Activated T-helper 1 cell treated with anti-CD3 and anti-CD28 coated beads, Interleukin-2, amount 50 U/mL, for 16 hours (primary cell): ENCODE results near the gene STX1B.
"Not testable (repeated sequence)": the region's sequence is repeated elsewhere in the genome, so short reads cannot be mapped to it uniquely, and the experiment has no call there.

ENCODE experiments used
- DNase-seq, 2 donors: peaks; one replicate each; pipeline ENCODE4 v3.0.0-alpha.2; 2020; ENCODE audit warnings: low read depth in 1 of 2, low spot score in 1 of 2

STX1B gene

DNA sequence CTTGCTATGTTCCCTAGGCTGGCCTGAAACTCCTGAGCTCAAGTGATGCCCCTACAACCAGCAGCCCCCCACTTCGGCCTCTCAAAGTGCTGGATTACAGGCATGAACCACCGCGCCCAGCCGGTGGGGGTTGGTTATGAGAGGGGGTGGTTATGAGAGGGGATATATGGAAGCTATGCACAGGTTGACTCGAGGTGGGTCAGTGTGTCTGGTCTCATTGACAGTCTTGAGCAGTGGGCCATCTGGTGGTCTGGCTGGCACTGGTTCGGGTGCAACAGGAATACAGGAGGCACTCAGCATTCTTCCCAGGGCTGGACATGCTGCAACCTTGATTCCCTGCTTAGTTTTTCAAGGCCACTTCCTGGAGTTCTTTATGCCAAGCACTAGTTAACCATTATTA lies 5.6 kb upstream of the STX1B start:
- no peak for DNase-seq

DNA sequence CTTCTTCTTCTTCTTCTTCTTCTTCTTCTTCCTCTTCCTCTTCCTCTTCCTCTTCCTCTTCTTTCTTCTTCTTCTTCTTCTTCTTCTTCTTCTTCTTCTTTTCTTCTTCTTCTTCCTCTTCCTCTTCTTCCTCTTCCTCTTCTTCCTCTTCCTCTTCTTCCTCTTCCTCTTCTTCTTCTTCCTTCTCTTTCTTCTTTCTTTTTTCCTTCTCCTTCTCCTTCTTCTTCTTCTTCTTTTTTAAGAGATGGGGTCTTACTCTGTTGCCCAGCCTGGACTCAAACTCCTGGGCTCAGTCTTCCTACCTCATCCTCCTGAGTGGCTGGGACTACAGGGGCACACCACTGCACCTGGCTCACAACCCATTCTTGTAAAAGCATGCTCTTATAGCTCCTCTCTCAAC lies 2.9 kb upstream of the STX1B start:
- not testable (repeated sequence) for DNase-seq

DNA sequence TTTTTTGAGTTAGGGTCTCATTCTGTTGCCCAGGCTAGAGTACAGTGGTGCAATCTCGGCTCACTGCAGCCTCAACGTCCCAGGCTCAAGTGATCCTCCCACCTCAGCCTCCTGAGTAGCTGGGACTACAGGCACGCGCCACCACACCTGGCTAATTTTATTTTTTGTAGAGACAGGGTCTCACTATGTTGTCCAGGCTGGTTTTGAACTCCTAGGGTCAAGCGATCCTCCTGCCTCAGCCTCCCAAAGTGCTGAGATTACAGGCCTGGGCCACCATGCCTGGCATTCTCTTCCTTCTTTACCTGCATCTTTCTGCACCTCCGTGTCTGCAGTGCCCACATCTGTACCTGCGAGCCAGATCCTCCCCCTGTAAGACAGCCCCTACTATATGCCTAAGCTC lies 1.4 kb upstream of the STX1B start:
- DNase-seq: not testable (repeated sequence)

DNA sequence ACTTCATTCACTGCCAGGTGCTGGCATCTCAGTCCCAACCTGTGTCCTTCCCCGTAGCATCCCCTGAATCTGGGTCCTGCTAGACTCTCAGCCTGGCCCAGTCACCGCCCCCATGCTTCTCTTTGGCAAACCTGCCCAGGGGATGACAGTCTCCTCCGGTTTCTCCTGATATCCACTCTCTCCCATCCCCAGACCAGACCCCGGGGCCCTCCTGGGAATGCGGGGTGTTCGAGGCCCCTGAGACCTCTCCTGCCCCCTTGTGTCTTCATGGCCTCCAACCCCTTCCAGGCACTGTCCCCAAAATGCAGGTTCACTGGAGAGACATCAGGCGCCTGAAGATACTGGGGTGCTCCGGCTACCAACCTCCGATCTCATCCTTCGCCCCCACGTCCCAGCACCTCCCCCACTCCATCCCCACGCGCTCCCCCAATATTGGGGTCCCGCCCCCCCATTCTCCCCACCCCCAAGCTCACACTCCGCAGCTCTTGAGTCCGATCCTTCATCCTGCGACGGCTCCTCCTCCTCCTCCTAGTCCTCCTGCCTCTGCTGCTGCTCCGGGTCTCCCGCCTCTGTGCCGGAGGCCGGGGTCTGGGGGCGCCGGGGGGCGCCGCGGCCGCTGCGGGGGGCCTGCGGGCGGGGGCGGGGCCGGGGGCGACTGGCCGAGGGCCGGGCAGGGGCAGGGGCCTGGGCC lies 399 bp downstream of the STX1B start:
- no peak for DNase-seq

DNA sequence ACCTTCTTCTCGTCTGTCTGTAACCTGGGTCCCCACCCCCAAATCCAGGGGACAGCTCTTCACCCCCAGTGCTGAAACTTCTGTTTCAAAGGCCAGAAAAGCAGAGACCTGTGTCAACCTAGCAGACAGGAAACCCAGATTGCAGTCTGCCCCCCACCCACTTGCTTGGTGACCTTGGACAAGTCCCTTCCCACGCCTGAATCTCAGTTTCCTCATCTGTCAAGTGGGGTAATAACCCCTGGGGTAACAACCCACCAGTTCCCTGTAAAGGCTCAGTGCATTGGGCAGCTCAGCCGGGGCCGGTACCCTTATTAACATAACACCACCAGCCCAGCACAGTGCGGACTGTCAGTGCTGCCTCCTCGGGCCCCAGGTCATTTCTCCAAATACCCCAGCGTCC lies 1.3 kb downstream of the STX1B start:
- no peak for DNase-seq

DNA sequence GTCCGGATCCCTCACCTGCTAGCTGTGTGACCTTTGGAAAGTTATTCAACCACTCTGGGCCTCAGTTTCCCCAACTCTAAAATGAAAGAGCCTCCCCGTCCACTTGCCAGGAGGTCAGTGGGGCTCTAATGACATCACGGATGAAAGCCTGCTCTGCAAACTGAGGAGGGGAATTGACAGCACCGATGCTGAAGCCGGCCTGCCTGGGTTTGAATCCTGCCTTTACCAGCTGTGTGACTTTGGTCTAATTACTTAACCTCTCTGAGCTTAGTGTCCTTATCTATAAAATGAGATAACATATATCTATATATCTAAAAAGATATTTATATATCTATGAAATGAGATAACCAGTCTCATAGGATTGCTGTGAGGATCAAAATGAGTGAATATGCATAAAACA lies 1.9 kb downstream of the STX1B start:
- no peak for DNase-seq

DNA sequence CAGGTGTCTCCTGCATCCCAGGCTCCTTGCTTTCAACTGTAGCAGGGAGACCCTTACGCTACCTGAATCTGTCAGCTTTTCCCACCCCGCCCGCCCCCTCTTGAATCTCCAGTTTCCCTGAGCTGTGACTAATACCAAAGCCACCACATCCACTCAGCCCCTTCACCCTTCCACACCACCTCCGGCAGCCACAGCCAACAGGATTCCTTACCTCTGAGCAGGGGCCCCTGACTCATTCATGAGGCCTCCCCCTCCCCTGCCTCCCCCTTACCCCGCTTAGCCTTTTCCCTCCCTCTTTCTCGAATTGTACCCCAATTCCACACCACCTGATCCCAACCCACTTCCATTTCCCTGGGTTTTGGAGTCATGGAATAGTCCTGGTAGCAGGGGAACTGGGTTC lies 2.3 kb downstream of the STX1B start:
- no peak for DNase-seq

DNA sequence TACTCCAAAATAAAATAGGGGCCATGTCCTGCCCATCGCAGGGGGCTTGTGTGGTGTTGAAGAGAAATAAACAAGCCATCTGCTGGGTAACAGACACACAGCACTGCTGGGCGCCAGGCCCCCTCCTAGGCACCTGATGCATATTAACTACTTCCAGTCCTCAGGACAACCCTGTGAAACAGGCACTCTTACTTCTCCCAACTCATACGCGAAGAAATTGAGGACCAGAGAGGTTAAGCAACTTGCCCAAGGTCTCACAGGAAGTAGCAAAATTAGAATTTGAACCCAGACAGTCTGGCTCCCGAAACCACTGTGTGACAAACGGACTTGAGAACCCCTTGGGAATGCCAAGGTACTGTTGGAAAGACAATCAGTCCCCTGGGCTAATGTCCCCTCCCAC lies 2.8 kb downstream of the STX1B start:
- DNase-seq: no peak

DNA sequence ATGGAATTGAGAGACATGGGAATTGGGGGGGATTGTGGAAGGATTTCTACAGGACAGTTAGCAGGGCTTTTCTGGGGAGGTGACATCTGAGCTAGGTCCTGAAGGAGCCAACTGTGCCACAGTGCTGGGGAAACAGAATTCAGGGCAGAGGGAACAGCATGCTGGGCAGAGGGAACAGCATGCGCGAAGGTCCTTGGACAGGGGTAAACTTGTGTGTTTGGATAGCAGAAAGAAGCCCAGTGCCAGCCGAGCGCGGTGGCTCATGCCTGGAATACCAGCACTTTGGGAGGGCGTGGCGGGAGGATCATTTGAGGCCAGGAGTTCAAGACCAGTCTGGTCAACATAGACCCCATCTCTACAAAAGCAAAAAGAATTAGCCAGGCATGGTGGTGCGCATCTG lies 3.8 kb downstream of the STX1B start:
- no peak for DNase-seq

DNA sequence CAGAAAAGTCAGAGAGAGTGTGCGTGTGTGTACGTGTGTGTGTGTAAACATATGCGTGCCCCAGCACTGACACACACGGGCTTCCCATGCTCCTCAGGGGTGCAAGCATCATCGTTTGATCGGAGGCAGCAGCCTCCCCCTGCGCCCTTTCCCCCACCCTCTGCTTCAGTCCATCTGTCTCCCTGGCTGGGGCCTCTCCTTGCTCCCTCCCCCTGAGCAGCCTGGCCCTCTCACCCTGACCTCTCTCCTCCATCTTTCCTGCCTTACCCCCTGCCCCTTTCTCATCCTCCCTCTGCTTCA lies 4.4 kb downstream of the STX1B start:
- no peak for DNase-seq

DNA sequence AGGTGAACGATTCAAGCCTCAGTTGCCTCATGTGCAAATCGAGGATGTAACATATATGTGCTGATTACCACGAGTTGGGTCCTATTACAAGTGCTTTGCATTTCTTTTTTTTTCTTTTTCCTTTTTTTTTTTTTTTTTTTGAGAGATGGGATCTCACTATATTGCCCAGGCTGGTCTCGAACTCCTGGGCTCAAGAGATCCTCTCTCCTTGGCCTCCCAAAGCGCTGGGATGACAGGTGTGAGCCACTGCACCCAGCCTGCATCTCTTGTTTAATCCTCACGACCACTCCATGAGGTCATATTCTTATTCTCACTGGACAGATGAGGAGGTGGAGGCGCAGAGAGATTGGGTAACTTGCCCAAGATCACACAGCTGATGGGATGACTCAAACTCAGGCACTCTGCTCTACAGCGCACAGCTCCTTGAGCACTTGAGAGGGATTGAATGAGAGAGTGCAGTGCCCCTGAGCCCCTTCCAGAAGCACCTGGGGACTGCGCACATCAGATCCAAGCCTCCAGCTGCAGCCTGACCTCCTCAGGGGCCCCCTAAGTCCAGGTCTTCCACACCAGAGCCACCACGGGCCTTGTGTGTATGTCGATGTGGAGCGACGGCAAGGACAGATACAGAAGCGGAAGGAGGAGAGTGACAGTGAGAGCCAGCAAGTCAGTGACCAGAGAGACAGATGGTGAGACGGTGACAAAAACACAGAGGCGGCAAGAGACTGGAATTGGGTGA lies 4.9 kb downstream of the STX1B start:
- DNase-seq: no peak

DNA sequence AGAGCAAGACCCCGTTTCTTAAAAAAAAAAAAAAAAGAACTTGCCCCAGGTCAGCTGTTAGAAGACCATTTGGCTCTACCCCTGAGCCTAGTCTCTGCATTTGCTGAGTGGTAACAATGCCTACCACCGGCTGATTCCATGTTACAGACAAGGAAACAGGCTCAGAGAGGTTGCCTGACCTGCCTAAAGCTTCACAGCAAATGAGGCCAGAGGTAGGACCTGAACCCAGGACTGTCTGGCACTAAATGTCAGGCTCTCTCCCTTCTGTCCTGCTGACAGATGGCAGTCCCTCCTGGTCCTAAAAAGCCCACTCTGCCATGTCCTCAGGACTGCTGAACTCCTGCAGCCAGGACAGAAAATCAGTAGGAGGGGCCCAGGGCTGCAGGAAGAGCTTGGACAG lies 5.8 kb downstream of the STX1B start:
- DNase-seq: no peak

DNA sequence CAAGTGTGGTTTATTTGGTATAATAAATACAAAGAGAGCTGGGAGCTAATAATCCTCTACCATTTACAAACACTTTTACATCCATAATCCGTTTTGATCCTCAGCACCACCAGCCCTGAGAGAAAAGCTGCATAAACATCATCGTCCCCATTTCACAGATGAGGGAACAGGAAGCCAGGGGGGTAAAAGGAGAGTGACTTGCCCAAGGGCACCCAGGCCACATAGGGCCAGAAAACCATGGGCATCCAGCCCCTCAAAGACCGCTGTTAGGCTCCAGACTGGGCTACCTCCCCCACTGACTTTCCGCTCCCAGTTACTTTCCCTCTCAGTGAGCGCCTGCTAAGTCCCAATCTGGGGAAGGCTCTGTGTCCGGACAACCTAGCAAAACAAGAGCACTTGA lies 6.7 kb downstream of the STX1B start:
- no peak for DNase-seq

DNA sequence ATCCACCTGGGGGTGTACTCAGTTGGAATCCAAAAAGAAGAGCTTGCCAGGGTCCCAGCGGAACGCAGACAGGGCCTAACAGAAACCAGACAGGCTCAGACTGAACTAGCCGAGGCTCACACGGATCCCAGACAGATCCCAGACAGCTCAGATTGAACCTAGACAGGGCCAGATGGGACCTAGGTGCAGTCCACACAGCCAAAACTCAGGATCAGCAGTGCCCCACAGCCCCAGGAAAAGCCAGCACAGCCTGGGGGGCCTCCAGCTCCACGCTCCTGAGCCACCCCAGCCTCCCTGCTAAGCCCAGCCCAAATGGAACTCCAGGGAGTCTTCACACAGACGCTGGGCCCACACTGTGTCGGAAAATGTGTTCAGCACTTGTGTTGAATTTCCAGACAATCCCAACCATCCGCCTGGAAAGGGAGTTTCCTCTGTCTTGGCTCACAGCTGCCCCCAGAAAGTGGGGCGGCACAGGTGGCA lies 7.5 kb downstream of the STX1B start:
- DNase-seq: no peak

DNA sequence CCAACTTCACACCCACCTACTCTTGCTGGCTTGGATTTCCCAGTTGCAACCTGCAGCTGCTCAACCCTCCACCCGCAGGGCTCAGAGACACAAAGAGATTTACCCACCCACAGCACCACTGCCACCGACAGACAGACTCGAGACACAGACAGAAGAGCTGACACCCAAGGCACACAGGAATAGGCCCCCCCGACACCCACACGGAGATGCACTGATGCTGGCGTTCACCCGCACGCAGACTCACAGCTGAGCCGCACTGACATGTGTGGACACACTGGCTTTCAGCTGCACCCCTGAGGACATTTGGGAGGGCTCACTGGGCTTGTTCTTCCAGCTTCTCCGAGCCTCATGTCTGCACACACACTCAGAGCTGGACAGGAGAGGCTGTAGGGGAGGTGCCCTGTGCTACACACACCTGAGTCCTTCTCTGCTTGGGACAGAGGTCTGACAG lies 8.2 kb downstream of the STX1B start:
- no peak for DNase-seq

DNA sequence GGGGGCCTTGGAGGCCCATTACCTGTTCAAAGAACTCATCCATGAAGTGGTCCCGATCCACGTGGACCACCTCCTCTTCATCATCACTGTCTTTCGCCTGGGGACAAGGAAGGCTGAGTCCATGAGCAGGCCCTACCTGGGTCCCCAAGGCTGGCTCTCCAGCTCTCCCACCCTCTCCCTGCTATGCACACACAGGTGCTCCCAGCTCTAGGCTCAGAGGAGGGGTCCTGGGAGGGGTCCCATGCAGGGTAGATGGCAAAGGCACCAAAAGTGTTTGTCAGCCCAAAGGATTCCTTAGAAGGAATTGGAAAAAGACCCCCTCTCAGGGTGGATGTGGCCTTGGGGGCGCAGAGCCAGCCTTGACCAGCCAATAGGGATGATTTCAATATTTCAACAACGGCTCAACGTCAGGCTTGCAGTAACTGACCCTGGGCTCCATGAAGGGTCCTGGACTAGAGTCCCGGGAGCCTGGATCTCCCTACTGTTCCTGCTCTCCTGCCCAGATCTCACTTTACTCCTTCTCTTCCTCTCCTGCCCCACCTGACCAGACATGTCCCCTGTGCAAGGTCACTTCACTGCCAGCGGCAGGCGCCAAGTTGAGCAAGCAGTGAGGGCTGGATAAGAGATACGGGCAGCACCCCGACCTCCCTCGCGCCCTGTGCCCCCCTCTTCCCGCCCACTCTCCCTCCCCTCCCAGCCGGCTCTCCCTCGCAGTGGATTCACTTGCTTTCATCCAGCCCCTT lies 8.8 kb downstream of the STX1B start:
- no peak for DNase-seq

DNA sequence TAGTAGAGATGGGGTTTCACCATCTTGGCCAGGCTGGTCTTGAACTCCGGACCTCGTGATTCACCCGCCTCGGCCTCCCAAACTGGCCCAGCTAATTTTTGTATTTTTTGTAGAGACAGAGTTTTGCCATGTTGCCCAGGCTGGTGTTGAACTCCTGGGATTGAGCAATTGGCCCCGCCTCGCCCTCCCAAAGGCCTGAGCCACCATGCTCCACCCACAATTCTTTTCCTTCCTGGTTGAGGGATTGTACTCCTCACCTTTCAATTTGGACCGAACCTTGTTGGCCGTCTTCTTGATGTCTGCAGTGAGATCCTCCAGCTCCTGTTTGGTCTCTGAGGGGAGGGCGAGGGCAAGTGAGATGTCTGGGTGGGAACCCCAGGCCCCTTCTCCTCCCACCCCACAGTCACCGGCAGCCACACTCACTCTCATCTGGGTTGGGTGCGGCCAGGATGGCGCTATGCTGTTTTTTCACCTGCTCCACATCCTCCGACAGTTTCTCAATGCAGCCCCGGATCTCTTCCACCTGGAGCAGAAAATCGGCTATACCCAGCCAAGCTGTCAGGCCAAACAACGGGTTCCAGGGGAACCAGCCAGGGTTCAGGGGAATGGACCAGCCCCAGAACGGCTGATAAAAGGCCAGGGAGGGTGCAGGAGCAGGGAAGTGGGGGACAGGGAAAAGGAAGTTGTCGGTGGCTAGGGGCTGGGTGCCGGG lies 9.6 kb downstream of the STX1B start:
- DNase-seq: no peak

DNA sequence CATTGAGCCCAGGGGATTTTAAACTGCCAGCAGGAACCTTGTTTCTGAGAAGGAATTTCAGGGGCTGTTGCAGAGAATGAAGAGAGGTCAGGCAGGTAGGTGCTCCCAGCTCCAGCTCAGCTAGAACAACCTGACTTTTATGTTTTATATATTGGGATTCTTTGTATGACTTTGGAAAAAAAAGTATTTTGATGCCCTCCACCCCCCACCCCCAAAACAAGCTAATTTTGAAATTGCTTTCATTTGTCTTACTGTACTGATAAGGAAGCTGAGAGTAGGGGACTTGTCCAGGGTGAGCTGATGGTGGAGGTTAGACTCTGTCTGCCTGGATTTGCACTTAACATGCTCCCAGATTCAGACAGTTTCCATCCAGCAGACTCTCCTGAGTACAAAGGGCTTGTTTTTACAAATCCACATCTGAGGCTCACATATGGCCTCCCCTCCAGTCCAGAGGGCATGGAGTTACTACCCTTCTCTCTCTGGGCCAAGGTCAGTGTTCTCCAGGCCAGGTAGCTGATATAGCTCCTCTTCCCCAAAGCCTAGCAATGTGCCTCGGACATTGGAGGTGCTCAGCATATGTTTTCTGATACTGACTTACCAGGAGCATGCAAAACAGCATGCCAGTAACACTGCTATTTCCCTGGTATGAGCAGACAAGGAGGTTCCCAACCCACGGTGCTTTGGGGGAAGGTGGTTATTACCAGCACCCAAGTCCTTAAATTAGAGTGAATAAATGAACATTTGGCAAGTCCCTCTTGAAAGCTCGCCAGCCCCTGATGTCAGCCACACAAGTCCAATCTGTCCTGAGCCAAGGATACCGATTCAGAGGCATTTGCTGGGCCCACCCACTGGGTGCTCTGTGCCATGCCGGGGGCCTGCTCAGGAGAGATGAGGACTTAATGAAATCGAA lies 11.3 kb downstream of the STX1B start:
- DNase-seq: no peak

DNA sequence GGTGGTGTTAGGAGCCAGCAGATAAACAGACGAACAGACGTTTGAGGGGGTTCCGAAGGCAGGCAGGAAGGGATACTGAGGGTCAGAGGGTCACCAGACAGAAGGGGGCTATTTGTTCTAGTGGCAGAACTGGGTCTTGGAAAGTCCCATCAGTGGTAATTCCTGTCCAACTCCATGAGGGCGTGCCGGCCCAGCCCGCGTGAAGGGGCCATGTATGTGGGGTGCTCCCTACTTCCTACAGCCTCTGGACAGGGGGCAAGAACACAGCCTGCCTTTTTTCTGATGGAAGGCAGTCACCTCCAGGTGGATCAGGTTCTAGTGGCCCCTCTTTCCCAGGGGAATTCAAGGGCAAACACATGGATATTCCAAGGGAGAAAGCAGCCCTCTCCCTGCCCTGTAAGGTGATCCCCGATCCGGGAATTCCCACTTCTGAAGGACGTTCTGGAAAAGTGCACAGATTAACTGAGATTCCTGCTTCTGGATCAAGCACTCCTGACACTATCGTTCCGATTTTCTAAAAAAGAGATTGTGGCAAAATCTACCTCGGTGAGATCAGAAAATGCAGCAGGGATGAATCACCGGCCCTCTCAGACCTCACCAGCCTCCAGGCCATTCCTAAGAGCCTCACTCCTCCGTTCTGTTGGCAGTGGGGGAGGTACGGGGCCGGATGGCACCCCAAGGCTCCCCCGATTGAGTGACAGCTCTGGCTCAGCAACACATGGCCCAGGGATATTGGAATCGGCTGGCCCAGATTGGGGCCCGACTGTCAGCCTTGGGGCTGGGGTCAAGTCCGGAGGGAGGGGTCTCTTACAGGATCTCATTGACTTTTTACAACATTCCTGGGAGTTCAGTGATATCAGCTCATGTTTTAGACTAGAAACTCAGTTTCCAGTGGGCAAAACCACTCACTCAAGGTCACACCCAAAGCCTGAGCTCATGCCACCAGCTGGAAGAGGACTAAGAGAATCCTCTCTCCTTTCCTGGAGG lies 12.4 kb downstream of the STX1B start:
- DNase-seq: no peak
